Endodermal cell (in vitro differentiated cells): Measurements from ENCODE around the gene HDAC1. TPM values are rescaled to one million over a fixed set of nuclear protein-coding genes. Genes with fewer than 3 reads are reported as not detected.

Experiments
- DNase-seq: peaks from one replicate; pipeline ENCODE4 v3.0.0-alpha.2; 2017
- H3K27ac ChIP-seq: 2 replicates; pipeline ENCODE4 v1.5.1; 2013; ENCODE audit warnings: mild to moderate bottlenecking, low read depth, low read length, moderate library complexity
- H3K27me3 ChIP-seq: 2 replicates; pipeline ENCODE4 v1.6.1; 2013; ENCODE audit warnings: mild to moderate bottlenecking, low read length, moderate library complexity; ENCODE audit not compliant: insufficient read depth, control insufficient read depth, poor library complexity, severe bottlenecking
- H3K36me3 ChIP-seq: 2 replicates; pipeline ENCODE4 v1.7.0; 2013; ENCODE audit warnings: mild to moderate bottlenecking, low read length, moderate library complexity; ENCODE audit not compliant: control insufficient read depth, insufficient read depth
- H3K4me1 ChIP-seq: one replicate; pipeline ENCODE4 v1.7.0; 2013; ENCODE audit warnings: low read length; ENCODE audit not compliant: control insufficient read depth, insufficient read depth
- H3K4me3 ChIP-seq: 2 replicates; pipeline ENCODE4 v1.5.1; 2013; ENCODE audit warnings: mild to moderate bottlenecking, low read length, moderate library complexity
- H3K9ac ChIP-seq: 2 replicates; pipeline ENCODE4 v1.6.1; 2013; ENCODE audit warnings: mild to moderate bottlenecking, low read length, moderate library complexity; ENCODE audit not compliant: poor library complexity, severe bottlenecking; ENCODE audit errors: extremely low read depth
- H3K9me3 ChIP-seq: 2 replicates; pipeline ENCODE4 v1.6.1; 2013; ENCODE audit warnings: mild to moderate bottlenecking, low read length, moderate library complexity; ENCODE audit not compliant: control insufficient read depth
- H3K27ac Mint-ChIP-seq: 2 replicates; pipeline ENCODE4 v1.8.0; 2020; ENCODE audit warnings: mixed read lengths
- H3K27me3 Mint-ChIP-seq: 2 replicates; pipeline ENCODE4 v1.8.0; 2021; ENCODE audit warnings: mild to moderate bottlenecking, mixed read lengths; ENCODE audit not compliant: insufficient read depth
- H3K36me3 Mint-ChIP-seq: 2 replicates; pipeline ENCODE4 v1.8.0; 2020; ENCODE audit warnings: low read depth, mixed read lengths
- H3K4me1 Mint-ChIP-seq: 2 replicates; pipeline ENCODE4 v1.8.0; 2020; ENCODE audit warnings: mixed read lengths
- H3K4me3 Mint-ChIP-seq: 2 replicates; pipeline ENCODE4 v1.8.0; 2020; ENCODE audit warnings: mild to moderate bottlenecking, moderate library complexity, mixed read lengths
- H3K9me3 Mint-ChIP-seq: 2 replicates; pipeline ENCODE4 v1.8.0; 2020; ENCODE audit warnings: mild to moderate bottlenecking, mixed read lengths
- WGBS, 2 experiments: methylation state at CpG; one replicate each; pipeline versions ENCODE4 v1.1.5 to v1.1.7; 2013; ENCODE audit warnings: missing lambda C conversion rate in 2 of 2, mixed read lengths in 1 of 2; ENCODE audit not compliant: insufficient coverage in 1 of 2, insufficient read length in 1 of 2; 5-methylcytosine and 5-hydroxymethylcytosine counted together
- total RNA-seq, 2 donors: library from RNA; stranded (reverse); fragmentation: NEBNext Ultra II Directional in 1 of 2; extraction: Animal tissue kit (Norgen Biotek cat#: 25700) in 1 of 2; gene quantifications; 2 replicates in 1 of 2; 3 replicates in 1 of 2; pipeline ENCODE4 v1.2.1, GENCODE V29; 2021
- TF ChIP-seq, protein P1 (sequence below): fragments of 200-600 bp; sonication (generic); conservative IDR thresholded peaks from 2 replicates; pipeline ENCODE4 v1.5.0; 2021; ENCODE audit warnings: antibody characterized with exemption, mild to moderate bottlenecking

Gene HDAC1
- total RNA-seq, 2 donors from 2014 or later: 150 to 160 TPM

DNA sequence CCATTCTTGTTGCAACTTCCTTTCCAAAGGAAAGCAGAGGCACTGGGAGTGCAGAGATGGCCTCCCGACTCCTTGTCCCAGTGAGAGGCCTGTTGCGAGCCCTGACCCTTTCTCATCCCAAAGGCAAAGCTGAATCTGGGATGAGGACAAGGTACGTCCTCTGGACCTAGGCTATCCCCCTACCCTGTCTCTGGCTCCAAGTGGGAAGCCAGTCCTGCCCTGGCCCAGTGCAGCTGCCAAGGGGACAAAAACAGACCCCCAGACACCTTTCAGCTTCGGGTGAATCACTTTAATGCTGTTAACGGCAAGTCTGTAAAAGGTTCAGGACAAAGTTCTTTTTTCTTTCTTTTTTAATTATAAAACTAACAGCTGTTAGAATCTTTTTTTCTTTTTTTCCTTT, 73.0 kb downstream of the HDAC1 start:
- no peak overlapping the region for H3K4me3 Mint-ChIP-seq
- H3K27me3 Mint-ChIP-seq: peaks cover 11% of the 10 kb centered on the region
- no peaks in the 10 kb centered on the region for H3K9me3 Mint-ChIP-seq
- peaks cover 4% of the 10 kb centered on the region for H3K4me1 Mint-ChIP-seq
- peaks cover 56% of the 10 kb centered on the region for H3K36me3 Mint-ChIP-seq
- TF ChIP-seq, protein P1, sequence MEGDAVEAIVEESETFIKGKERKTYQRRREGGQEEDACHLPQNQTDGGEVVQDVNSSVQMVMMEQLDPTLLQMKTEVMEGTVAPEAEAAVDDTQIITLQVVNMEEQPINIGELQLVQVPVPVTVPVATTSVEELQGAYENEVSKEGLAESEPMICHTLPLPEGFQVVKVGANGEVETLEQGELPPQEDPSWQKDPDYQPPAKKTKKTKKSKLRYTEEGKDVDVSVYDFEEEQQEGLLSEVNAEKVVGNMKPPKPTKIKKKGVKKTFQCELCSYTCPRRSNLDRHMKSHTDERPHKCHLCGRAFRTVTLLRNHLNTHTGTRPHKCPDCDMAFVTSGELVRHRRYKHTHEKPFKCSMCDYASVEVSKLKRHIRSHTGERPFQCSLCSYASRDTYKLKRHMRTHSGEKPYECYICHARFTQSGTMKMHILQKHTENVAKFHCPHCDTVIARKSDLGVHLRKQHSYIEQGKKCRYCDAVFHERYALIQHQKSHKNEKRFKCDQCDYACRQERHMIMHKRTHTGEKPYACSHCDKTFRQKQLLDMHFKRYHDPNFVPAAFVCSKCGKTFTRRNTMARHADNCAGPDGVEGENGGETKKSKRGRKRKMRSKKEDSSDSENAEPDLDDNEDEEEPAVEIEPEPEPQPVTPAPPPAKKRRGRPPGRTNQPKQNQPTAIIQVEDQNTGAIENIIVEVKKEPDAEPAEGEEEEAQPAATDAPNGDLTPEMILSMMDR: no peak
- Histone ChIP-seq H3K27ac (no peak overlapping the region), H3K9ac (no peak overlapping the region), H3K36me3 (peaks cover 60% of the 10 kb centered on the region), H3K4me1 (no peaks in the 10 kb centered on the region), H3K4me3 (no peak overlapping the region), H3K27me3 (no peaks in the 10 kb centered on the region), H3K9me3 (no peaks in the 10 kb centered on the region)
- 95 to 100% methylated on average over 2 to 5 of the region's 5 CpGs for WGBS, 2 experiments
- H3K27ac Mint-ChIP-seq: no peak overlapping the region
- DNase-seq: no peak

DNA sequence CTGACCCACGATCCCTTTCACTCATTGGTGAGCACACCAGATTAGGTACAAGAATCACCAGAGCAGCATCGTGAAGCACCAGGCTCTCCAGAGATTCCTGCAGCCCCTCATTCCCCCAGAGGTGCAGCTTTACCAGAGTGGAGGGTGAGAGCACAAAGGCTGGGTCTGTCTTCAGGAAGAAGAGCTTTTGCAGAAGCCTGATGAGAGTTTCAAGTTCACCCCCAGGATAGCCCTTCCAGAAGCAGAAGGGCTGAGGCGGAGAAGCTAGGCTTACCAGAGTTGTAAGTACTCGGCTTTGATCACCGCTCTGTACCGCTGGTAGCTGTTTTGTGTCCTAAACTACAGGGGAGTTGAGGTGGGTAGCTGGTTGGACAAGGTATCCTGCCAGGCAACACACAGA, 73.6 kb downstream of the HDAC1 start:
- 95 to 100% methylated on average over 3 to 6 of the region's 6 CpGs for WGBS, 2 experiments
- Histone ChIP-seq H3K36me3 (peaks cover 63% of the 10 kb centered on the region), H3K4me1 (no peaks in the 10 kb centered on the region), H3K9ac (no peak overlapping the region), H3K4me3 (no peak overlapping the region), H3K27me3 (no peaks in the 10 kb centered on the region), H3K27ac (no peak overlapping the region), H3K9me3 (no peaks in the 10 kb centered on the region)
- H3K9me3 Mint-ChIP-seq: no peaks in the 10 kb centered on the region
- TF ChIP-seq, protein P1: no peak
- H3K4me1 Mint-ChIP-seq: peaks cover 4% of the 10 kb centered on the region
- H3K27ac Mint-ChIP-seq: no peak overlapping the region
- H3K27me3 Mint-ChIP-seq: peaks cover 9% of the 10 kb centered on the region
- DNase-seq: no peak
- peaks cover 54% of the 10 kb centered on the region for H3K36me3 Mint-ChIP-seq
- H3K4me3 Mint-ChIP-seq: no peak overlapping the region

DNA sequence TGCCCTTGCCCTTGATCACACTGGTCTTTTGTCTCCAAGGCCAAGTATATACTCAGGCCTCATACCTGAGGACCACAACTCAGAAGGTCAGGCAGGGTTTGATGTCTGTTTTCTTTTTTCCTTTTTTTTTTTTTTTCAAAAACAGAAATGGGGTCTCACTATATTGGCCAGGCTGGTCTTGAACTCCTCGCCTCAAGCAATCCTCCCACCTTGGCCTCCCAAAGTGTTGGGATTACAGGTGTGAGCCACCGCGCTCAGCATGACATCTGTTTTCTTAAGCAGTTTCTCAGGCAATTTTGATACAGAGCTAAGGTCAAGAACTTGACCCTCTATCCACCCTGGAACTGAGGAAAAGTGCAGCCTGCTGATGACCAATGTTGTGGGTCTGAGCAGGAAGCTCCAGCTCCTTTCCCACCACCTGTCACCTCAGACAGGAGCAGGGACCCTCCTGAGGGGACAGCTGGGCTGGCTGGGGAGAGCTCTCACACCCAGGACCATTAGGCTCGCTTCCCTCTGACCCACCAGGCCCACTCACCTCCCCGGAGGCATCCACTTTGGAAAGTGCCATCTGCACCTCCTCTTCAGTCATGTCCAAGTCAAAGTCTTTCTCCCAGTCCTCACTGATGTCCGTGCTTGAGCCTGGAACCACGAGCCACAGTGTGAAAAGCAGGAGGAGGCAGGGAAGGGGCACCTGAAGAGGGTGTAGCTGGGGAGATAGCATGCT, 76.2 kb downstream of the HDAC1 start:
- H3K9ac ChIP-seq: no peak overlapping the region
- peaks cover 86% of the 10 kb centered on the region for H3K36me3 ChIP-seq
- no peaks in the 10 kb centered on the region for H3K4me1 ChIP-seq
- no peak overlapping the region for H3K4me3 ChIP-seq
- peaks cover 63% of the 10 kb centered on the region for H3K36me3 Mint-ChIP-seq
- no peak for DNase-seq
- H3K27ac ChIP-seq: no peak overlapping the region
- no peak overlapping the region for H3K4me3 Mint-ChIP-seq
- TF ChIP-seq, protein P1: no peak
- H3K4me1 Mint-ChIP-seq: no peaks in the 10 kb centered on the region
- no peaks in the 10 kb centered on the region for H3K27me3 ChIP-seq
- H3K9me3 ChIP-seq: no peaks in the 10 kb centered on the region
- H3K9me3 Mint-ChIP-seq: no peaks in the 10 kb centered on the region
- no peaks in the 10 kb centered on the region for H3K27me3 Mint-ChIP-seq
- WGBS, 2 experiments: 93 to 96% methylated on average over 3 to 7 of the region's 7 CpGs
- H3K27ac Mint-ChIP-seq: no peak overlapping the region
